Measurements from ENCODE around the gene SCGB3A1.

SCGB3A1 gene, protein sequence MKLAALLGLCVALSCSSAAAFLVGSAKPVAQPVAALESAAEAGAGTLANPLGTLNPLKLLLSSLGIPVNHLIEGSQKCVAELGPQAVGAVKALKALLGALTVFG

GRCh38 chr5:180591311-180591887 is at the start of gene SCGB3A1:
Gene SCGB3A1, minus strand, starts transcription at chr5:180591499. Its CDS starts 37 bp downstream, at chr5:180591462.
- no peak for DNase-seq (ENCODE audit: insufficient read length, low spot score)
- TF ChIP-seq CTCF (IDR thresholded peaks at IDR 0.05; ENCODE audit: insufficient read depth, missing control alignments) = no peak
- no peak for FAIRE-seq

DNA sequence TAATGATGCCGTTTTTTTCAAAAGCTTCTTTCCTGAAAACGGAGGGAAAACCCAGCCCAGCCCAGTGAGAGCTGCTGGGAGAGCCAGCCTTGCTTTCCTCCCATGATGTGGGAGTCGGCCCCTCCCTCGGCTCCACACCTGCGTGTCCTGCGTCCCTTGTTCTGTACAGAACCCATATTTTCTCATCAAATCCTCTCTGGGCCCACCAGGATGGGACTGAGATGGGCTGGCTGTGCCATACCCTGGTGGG is 49.2 kb upstream of the SCGB3A1 start:
- no peak for DNase-seq (ENCODE audit: insufficient read length, low spot score)
- no peak for TF ChIP-seq CTCF (IDR thresholded peaks at IDR 0.05; ENCODE audit: insufficient read depth, missing control alignments)
- FAIRE-seq = no peak

GRCh38 chr5:180639741-180640610 is 48.7 kb upstream of the SCGB3A1 start:
- DNase-seq (ENCODE audit: insufficient read length, low spot score) = no peak

DNA sequence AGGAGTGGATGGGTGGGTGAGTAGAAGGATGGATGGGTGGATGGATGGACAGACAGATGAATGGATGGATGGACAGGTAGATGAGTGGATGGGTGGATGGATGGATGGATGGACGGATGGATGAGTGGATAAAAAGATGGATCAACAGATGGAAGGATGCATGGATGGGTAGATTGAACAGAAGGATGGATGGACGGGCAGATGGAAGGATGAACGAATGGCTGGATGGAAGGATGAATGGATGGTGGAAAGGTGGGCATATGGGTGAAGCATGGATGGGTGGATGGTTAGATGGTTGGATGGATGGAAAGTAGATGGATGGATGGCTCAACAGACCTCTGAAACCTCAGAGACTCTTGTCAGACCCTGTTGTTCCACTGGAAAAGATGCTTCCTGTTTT is 48.0 kb upstream of the SCGB3A1 start:
- no peak for DNase-seq (ENCODE audit: insufficient read length, low spot score)
- no peak for TF ChIP-seq CTCF (IDR thresholded peaks at IDR 0.05; ENCODE audit: insufficient read depth, missing control alignments)
- FAIRE-seq = no peak

More at GRCh38 chr5:180639741-180640610, 48.7 kb upstream of the SCGB3A1 start:
- no peak for FAIRE-seq
- TF ChIP-seq CTCF (IDR thresholded peaks at IDR 0.05; ENCODE audit: insufficient read depth, missing control alignments) = no peak

DNA sequence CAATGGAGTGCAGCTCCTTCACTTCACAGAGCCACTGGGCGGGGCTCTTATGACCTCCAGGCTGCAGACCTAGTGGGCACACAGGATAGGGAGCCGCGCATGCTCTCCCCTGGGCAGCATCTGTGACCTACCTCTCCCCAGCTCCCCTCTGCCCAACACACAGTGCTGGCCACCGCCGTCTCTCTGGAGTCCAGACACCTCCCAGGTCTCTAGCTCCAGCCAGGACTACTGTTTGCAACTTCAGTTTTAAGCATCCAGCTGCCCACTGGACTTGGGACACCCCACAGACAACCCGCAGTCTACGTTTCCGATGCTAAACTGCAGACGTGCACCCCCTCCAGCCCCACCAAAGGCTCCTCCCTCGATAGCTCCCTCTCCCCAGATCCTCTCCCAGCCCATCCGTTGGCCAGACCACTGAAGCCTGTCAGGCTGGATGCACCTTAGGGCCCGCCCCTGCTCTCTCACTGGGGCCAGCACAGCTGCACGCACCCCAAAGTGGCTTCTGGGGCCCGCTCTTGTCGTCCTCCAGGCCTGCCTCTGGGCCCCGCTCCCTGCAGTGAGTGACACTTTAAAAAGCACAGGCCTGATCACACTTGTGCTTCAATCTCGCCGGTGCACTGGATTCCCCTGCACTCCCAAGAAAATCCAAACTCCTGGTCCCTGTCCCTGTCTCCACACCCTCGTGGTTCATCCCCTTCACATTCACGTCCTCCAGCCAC is 46.8 kb upstream of the SCGB3A1 start:
- DNase-seq (ENCODE audit: insufficient read length, low spot score) = no peak
- no peak for FAIRE-seq

DNA sequence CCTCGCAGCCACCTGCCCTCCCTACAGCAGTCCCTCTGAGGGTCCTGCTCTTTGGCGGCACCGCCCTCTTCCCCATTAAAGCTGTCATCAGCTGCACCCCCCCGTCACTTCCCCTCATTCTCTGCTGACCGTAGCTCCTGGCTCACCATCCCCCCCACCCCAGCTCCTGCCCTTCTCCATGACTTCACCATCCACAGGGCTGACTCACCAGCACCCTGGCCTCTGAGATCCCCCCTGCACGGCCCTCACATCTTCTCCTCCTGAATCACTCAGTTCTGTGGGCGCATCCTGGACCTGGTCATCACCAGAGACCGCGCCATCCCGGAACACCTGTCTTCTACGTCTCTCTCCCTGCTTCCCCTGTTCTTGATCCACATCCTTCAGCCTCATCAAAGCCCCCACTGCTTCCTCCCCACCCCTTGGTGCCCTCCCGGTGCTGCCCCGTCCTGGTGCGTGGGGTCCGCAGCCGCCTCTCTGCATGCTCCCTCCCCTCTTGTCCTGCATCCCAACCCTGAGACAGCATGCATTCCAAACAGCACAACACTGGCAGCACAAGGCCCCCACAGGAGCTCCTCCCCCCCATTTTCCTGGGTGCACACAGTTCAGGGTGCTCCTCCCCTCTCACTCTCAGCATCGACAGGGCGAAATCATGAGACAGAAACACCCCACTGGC is 45.2 kb upstream of the SCGB3A1 start:
- DNase-seq (ENCODE audit: insufficient read length, low spot score) (no peak), FAIRE-seq (no peak)
- TF ChIP-seq CTCF (IDR thresholded peaks at IDR 0.05; ENCODE audit: insufficient read depth, missing control alignments) = no peak

More for the DNA sequence above, 46.8 kb upstream of the SCGB3A1 start:
- no peak for TF ChIP-seq CTCF (IDR thresholded peaks at IDR 0.05; ENCODE audit: insufficient read depth, missing control alignments)
